ENCODE results near the gene COL21A1.

The COL21A1 gene

DNA sequence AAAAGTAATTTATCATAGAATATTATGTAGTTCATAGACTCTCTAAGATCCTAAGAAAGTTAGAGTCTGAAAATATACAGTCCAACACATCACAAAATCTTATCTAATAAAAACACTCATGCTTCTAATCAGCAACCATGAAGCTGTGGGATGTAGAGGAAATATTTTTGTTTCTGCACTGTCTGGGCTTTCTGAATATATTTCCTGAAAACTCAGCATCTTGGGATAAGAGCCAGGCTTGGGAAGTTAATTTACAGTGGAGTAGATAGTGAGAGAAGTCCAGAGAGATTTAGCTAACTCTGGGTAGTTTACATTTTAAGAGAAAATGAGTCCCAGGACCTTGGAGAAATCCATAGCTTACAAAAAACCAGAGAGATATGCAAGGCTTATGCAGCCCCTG lies 221.6 kb downstream of the COL21A1 start:
- TF ChIP-seq GATA3 (IDR thresholded peaks at IDR 0.05; ENCODE audit: low read depth, low read length) (no peak), GATA2 (IDR thresholded peaks at IDR 0.05; ENCODE audit: low read depth, low read length) (no peak)

- TF ChIP-seq GATA2 (IDR thresholded peaks at IDR 0.05; ENCODE audit: low read depth, low read length) (no peak), GATA3 (IDR thresholded peaks at IDR 0.05; ENCODE audit: low read depth, low read length) (no peak)
Measured at GRCh38 chr6:56024931-56025330, 222.4 kb downstream of the COL21A1 start.

- TF ChIP-seq GATA3 (IDR thresholded peaks at IDR 0.05; ENCODE audit: low read depth, low read length) (no peak), GATA2 (IDR thresholded peaks at IDR 0.05; ENCODE audit: low read depth, low read length) (no peak)
Measured at GRCh38 chr6:56023829-56024228, 223.6 kb downstream of the COL21A1 start.

DNA sequence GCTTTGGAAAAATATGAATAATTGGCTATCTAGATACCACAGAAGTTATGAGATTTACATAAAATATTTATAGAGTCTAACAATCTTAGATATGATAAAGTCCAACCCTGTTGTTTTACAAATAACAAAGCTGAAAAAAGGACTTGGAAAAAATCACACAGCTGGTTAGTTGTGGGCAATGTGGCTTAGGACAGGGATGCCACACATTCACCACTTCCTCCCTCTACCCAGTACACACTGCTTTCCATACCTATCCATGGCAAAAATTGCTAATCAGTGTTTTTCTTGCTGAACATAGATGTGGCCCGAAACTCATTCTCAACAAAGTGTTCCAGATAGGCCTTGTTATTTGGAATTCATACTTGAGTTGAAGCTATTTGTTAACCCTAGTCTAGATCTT lies 224.7 kb downstream of the COL21A1 start:
- TF ChIP-seq GATA2 (IDR thresholded peaks at IDR 0.05; ENCODE audit: low read depth, low read length), result no peak
- TF ChIP-seq GATA3 (IDR thresholded peaks at IDR 0.05; ENCODE audit: low read depth, low read length), result no peak

DNA sequence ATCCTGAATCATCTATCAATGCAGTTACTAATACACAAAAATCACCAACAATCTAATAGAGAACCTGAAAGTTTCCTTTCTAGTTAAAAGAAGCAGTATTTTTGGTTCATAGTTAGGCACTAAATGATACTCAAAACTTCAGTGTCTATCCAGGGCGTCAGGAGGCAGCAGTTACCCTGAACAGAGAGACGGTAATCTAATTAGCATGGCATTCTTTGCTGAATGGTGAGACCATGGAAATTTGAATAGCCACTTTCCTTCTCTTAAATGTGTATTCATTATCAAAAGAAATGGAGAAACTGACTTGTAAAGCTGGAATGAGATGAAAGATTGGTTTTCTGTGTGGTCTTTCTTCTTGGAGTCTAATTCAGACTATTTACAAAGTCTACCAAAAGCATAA lies 225.4 kb downstream of the COL21A1 start:
- TF ChIP-seq GATA3 (IDR thresholded peaks at IDR 0.05; ENCODE audit: low read depth, low read length), result no peak
- TF ChIP-seq GATA2 (IDR thresholded peaks at IDR 0.05; ENCODE audit: low read depth, low read length), result no peak

GRCh38 chr6:56019973-56020372 lies 227.4 kb downstream of the COL21A1 start:
- TF ChIP-seq GATA3 (IDR thresholded peaks at IDR 0.05; ENCODE audit: low read depth, low read length) (no peak), GATA2 (IDR thresholded peaks at IDR 0.05; ENCODE audit: low read depth, low read length) (no peak)

DNA sequence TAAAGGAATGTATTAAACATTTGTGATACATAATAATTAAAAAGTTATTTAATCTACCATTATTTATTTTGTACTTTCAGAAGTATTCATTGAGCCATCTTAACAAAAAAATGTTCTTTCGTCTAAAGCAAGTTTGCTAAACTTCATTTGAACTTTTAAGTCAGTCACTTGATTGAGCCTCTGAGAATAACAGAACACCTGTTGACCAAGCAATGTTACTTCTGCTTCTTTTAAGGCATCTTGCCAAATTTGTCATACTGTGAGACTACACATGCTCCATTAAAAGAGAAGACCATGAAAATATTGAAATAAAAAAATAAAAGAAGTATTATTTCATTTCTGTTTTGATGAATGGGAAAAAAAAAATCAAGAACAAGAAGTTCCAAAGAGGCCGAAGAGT lies 230.2 kb downstream of the COL21A1 start:
- TF ChIP-seq GATA3 (IDR thresholded peaks at IDR 0.05; ENCODE audit: low read depth, low read length) (no peak), GATA2 (IDR thresholded peaks at IDR 0.05; ENCODE audit: low read depth, low read length) (no peak)

- TF ChIP-seq GATA3 (IDR thresholded peaks at IDR 0.05; ENCODE audit: low read depth, low read length) (no peak), GATA2 (IDR thresholded peaks at IDR 0.05; ENCODE audit: low read depth, low read length) (no peak)
Measured at GRCh38 chr6:56009636-56010035, 237.7 kb downstream of the COL21A1 start.
